Mononuclear cell (primary cell): ENCODE data around the gene CAMK2B. TPM values are rescaled to one million over a fixed set of nuclear protein-coding genes. Genes with fewer than 3 reads are reported as not detected.

Experiments
- H3K27me3 ChIP-seq: 2 replicates; pipeline ENCODE4 v1.6.0; 2011; ENCODE audit warnings: low read length, control low read depth; ENCODE audit not compliant: insufficient read depth
- H3K4me1 ChIP-seq: 2 replicates; pipeline ENCODE4 v1.5.1; 2011; ENCODE audit warnings: mild to moderate bottlenecking, low read length, control low read depth; ENCODE audit not compliant: insufficient read depth
- H3K4me3 ChIP-seq: 2 replicates; pipeline ENCODE4 v1.5.1; 2011; ENCODE audit warnings: mild to moderate bottlenecking, low read length, moderate library complexity
- H3K9me3 ChIP-seq: 2 replicates; pipeline ENCODE4 v1.5.1; 2011; ENCODE audit warnings: low read depth, mild to moderate bottlenecking, control low read depth, low read length
- total RNA-seq: library from RNA; depleted of rRNA; stranded (reverse); fragments of >200 nt; gene quantifications from one replicate; pipeline ENCODE4 v1.2.3, GENCODE V29; 2012

Gene CAMK2B
- total RNA-seq, 1 donor, result not detected

GRCh38 chr7:44338600-44338999, 13.2 kb upstream of the CAMK2B start:
- Histone ChIP-seq H3K4me3 (no peak overlapping the region), H3K9me3 (peaks cover 7% of the 10 kb centered on the region), H3K27me3 (no peaks in the 10 kb centered on the region), H3K4me1 (peaks cover 3% of the 10 kb centered on the region)

- Histone ChIP-seq H3K4me1 (peaks cover 3% of the 10 kb centered on the region), H3K27me3 (no peaks in the 10 kb centered on the region), H3K9me3 (peaks cover 7% of the 10 kb centered on the region), H3K4me3 (no peak overlapping the region)
Observed at GRCh38 chr7:44336491-44336890, 11.1 kb upstream of the CAMK2B start.

- H3K27me3 ChIP-seq, result no peaks in the 10 kb centered on the region
- peaks cover 3% of the 10 kb centered on the region for H3K4me1 ChIP-seq
- H3K4me3 ChIP-seq, result no peak overlapping the region
- peaks cover 7% of the 10 kb centered on the region for H3K9me3 ChIP-seq
Observed at GRCh38 chr7:44335184-44335583, 9.8 kb upstream of the CAMK2B start.

GRCh38 chr7:44334734-44335097, 9.3 kb upstream of the CAMK2B start:
- H3K9me3 ChIP-seq, result peaks cover 7% of the 10 kb centered on the region
- no peak overlapping the region for H3K4me3 ChIP-seq

GRCh38 chr7:44333911-44334733, 8.7 kb upstream of the CAMK2B start:
- H3K27me3 ChIP-seq, result no peaks in the 10 kb centered on the region
- H3K4me1 ChIP-seq, result peaks cover 3% of the 10 kb centered on the region
- no peak overlapping the region for H3K4me3 ChIP-seq
- peaks cover 7% of the 10 kb centered on the region for H3K9me3 ChIP-seq

More at GRCh38 chr7:44334734-44335097, 9.3 kb upstream of the CAMK2B start:
- H3K4me1 ChIP-seq, result peaks cover 3% of the 10 kb centered on the region
- H3K27me3 ChIP-seq, result no peaks in the 10 kb centered on the region

GRCh38 chr7:44331682-44332081, 6.3 kb upstream of the CAMK2B start:
- Histone ChIP-seq H3K9me3 (no peaks in the 10 kb centered on the region), H3K4me3 (no peak overlapping the region), H3K4me1 (no peaks in the 10 kb centered on the region), H3K27me3 (peaks cover 4% of the 10 kb centered on the region)

GRCh38 chr7:44330331-44330730, 4.9 kb upstream of the CAMK2B start:
- H3K4me1 ChIP-seq, result no peaks in the 10 kb centered on the region
- no peaks in the 10 kb centered on the region for H3K9me3 ChIP-seq
- H3K27me3 ChIP-seq, result peaks cover 8% of the 10 kb centered on the region
- H3K4me3 ChIP-seq, result no peak overlapping the region

GRCh38 chr7:44329888-44330287, 4.5 kb upstream of the CAMK2B start:
- H3K4me3 ChIP-seq, result no peak overlapping the region
- no peaks in the 10 kb centered on the region for H3K4me1 ChIP-seq
- H3K9me3 ChIP-seq, result no peaks in the 10 kb centered on the region
- peaks cover 8% of the 10 kb centered on the region for H3K27me3 ChIP-seq

GRCh38 chr7:44329081-44329480, 3.7 kb upstream of the CAMK2B start:
- H3K27me3 ChIP-seq, result peaks cover 10% of the 10 kb centered on the region
- no peaks in the 10 kb centered on the region for H3K4me1 ChIP-seq
- no peak overlapping the region for H3K4me3 ChIP-seq
- H3K9me3 ChIP-seq, result no peaks in the 10 kb centered on the region

- H3K4me1 ChIP-seq, result no peaks in the 10 kb centered on the region
- H3K4me3 ChIP-seq, result no peak overlapping the region
- peaks cover 12% of the 10 kb centered on the region for H3K27me3 ChIP-seq
- H3K9me3 ChIP-seq, result no peaks in the 10 kb centered on the region
Observed at GRCh38 chr7:44327981-44328380, 2.6 kb upstream of the CAMK2B start.

GRCh38 chr7:44326261-44327125, 1.1 kb upstream of the CAMK2B start:
- Histone ChIP-seq H3K27me3 (peaks cover 12% of the 10 kb centered on the region), H3K4me1 (no peaks in the 10 kb centered on the region), H3K4me3 (no peak overlapping the region), H3K9me3 (no peaks in the 10 kb centered on the region)

GRCh38 chr7:44325811-44326241, 432 bp upstream of the CAMK2B start:
- Histone ChIP-seq H3K4me1 (no peaks in the 10 kb centered on the region), H3K4me3 (no peak overlapping the region), H3K27me3 (peaks cover 12% of the 10 kb centered on the region), H3K9me3 (no peaks in the 10 kb centered on the region)

- no peaks in the 10 kb centered on the region for H3K4me1 ChIP-seq
- peaks cover 12% of the 10 kb centered on the region for H3K27me3 ChIP-seq
- H3K4me3 ChIP-seq, result no peak overlapping the region
- H3K9me3 ChIP-seq, result no peaks in the 10 kb centered on the region
Observed at GRCh38 chr7:44324481-44325200, 753 bp downstream of the CAMK2B start.

GRCh38 chr7:44324204-44324480, 1.3 kb downstream of the CAMK2B start:
- Histone ChIP-seq H3K4me3 (no peak overlapping the region), H3K4me1 (no peaks in the 10 kb centered on the region), H3K9me3 (no peaks in the 10 kb centered on the region), H3K27me3 (peaks cover 12% of the 10 kb centered on the region)
